HEK293 (cell line): ENCODE results near the gene SLC8A1.

Source experiments
- CTCF ChIA-PET: fragments of 350-600 bp; formaldehyde crosslinking; extraction: SDS; loops from one replicate; lab custom pipeline; 2021; ENCODE audit warnings: antibody characterized with exemption; lab: Yijun Ruan, JAX
- POLR2A ChIA-PET: fragments of 300-600 bp; formaldehyde crosslinking; extraction: SDS; loops from one replicate; lab custom pipeline; 2020; ENCODE audit warnings: antibody characterized with exemption, inconsistent platforms; lab: Yijun Ruan, JAX
- H3K27ac ChIP-seq: fragments of 200-500 bp; sonication (Bioruptor generic); 2 replicates; pipeline ENCODE4 v1.5.1; 2014; ENCODE audit warnings: low read depth, low read length, control low read depth, inconsistent platforms; ENCODE audit errors: extremely low read depth
- H3K36me3 ChIP-seq, 2 experiments: fragments of 200-500 bp in 1 of 2; sonication (Bioruptor generic) in 1 of 2; 1 replicate in 1 of 2; 2 replicates in 1 of 2; pipeline ENCODE4 v1.5.1; 2014 to 2017; ENCODE audit warnings: inconsistent platforms in 2 of 2, low read length in 2 of 2; ENCODE audit not compliant: control insufficient read depth in 2 of 2, insufficient read depth in 1 of 2
- H3K4me1 ChIP-seq: fragments of 200-500 bp; sonication (Bioruptor generic); 2 replicates; pipeline ENCODE4 v1.5.1; 2014; ENCODE audit warnings: mild to moderate bottlenecking, low read length, inconsistent platforms; ENCODE audit not compliant: control insufficient read depth, insufficient read depth
- H3K4me3 ChIP-seq: 2 replicates; pipeline ENCODE4 v1.5.1; 2011; ENCODE audit warnings: low read depth, mild to moderate bottlenecking, control low read depth, low read length, moderate library complexity
- H3K9me3 ChIP-seq: fragments of 200-500 bp; sonication (Bioruptor generic); 2 replicates; pipeline ENCODE4 v1.5.1; 2014; ENCODE audit warnings: low read depth, low read length, inconsistent platforms; ENCODE audit not compliant: control insufficient read depth, insufficient read depth
- PRDM10 ChIP-seq: fragments of 450-650 bp; formaldehyde crosslinking; IDR thresholded peaks from 2 replicates; pipeline ENCODE4 v1.5.1; 2016; ENCODE audit warnings: missing biosample characterization, missing genetic modification characterization
- ZNF174 ChIP-seq: fragments of 450-650 bp; formaldehyde crosslinking; IDR thresholded peaks from 2 replicates; pipeline ENCODE4 v1.5.0; 2017; ENCODE audit warnings: missing biosample characterization, mild to moderate bottlenecking, missing genetic modification characterization
- ZNF248 ChIP-seq: fragments of 450-650 bp; formaldehyde crosslinking; IDR thresholded peaks from 2 replicates; pipeline ENCODE4 v1.5.1; 2017; ENCODE audit warnings: missing biosample characterization, missing genetic modification characterization
- ZNF280C ChIP-seq: fragments of 450-650 bp; formaldehyde crosslinking; IDR thresholded peaks from 2 replicates; pipeline ENCODE4 v1.5.1; 2016; ENCODE audit warnings: missing biosample characterization, missing genetic modification characterization
- ZNF354C ChIP-seq: fragments of 450-650 bp; formaldehyde crosslinking; IDR thresholded peaks from 2 replicates; pipeline ENCODE4 v1.5.1; 2016; ENCODE audit warnings: missing biosample characterization, missing genetic modification characterization, low read depth, borderline replicate concordance
- ZNF362 ChIP-seq: fragments of 450-650 bp; formaldehyde crosslinking; IDR thresholded peaks from 2 replicates; pipeline ENCODE4 v1.5.1; 2016; ENCODE audit warnings: missing biosample characterization, missing genetic modification characterization
- ZNF366 ChIP-seq: fragments of 450-650 bp; formaldehyde crosslinking; conservative IDR thresholded peaks from 2 replicates; pipeline ENCODE4 v1.5.1; 2016; ENCODE audit warnings: missing biosample characterization, missing genetic modification characterization
- ZNF48 ChIP-seq: fragments of 450-650 bp; formaldehyde crosslinking; IDR thresholded peaks from 2 replicates; pipeline ENCODE4 v1.5.1; 2016; ENCODE audit warnings: missing biosample characterization, missing genetic modification characterization
- ZNF510 ChIP-seq: fragments of 450-650 bp; formaldehyde crosslinking; IDR thresholded peaks from 2 replicates; pipeline ENCODE4 v1.5.1; 2018; ENCODE audit warnings: mild to moderate bottlenecking, missing genetic modification characterization, missing biosample characterization; ENCODE audit not compliant: insufficient replicate concordance
- ZNF624 ChIP-seq: fragments of 450-650 bp; formaldehyde crosslinking; IDR thresholded peaks from 2 replicates; pipeline ENCODE4 v1.5.1; 2017; ENCODE audit warnings: missing biosample characterization, missing genetic modification characterization
- ZNF837 ChIP-seq: fragments of 450-650 bp; formaldehyde crosslinking; IDR thresholded peaks from 2 replicates; pipeline ENCODE4 v1.5.1; 2016; ENCODE audit warnings: missing biosample characterization, missing genetic modification characterization
- ZSCAN16 ChIP-seq: fragments of 450-650 bp; formaldehyde crosslinking; IDR thresholded peaks from 2 replicates; pipeline ENCODE4 v1.5.1; 2016; ENCODE audit warnings: missing biosample characterization, missing genetic modification characterization
- ZSCAN5A ChIP-seq: fragments of 450-650 bp; formaldehyde crosslinking; IDR thresholded peaks from 2 replicates; pipeline ENCODE4 v1.5.1; 2016; ENCODE audit warnings: missing biosample characterization, missing genetic modification characterization

The SLC8A1 gene

GRCh38 chr2:40480596-40480995 lies 28.7 kb upstream of the SLC8A1 start:
- CTCF ChIA-PET, result no interaction called here

More at GRCh38 chr2:40480596-40480995, 28.7 kb upstream of the SLC8A1 start:
- H3K27ac ChIP-seq, result no peak overlapping the region
- H3K4me1 ChIP-seq, result no peaks in the 10 kb centered on the region
- H3K36me3 ChIP-seq, result no peaks in the 10 kb centered on the region
- no peak overlapping the region for H3K4me3 ChIP-seq
- H3K9me3 ChIP-seq, result no peaks in the 10 kb centered on the region
- TF ChIP-seq ZNF174 (tag by site-specific recombination), result no peak
- TF ChIP-seq ZNF366 (tag by site-specific recombination), result no peak
- TF ChIP-seq ZNF510 (tag by site-specific recombination), result no peak
- no peak for TF ChIP-seq ZNF362 (tag by site-specific recombination)
- no peak for TF ChIP-seq ZNF280C (tag by site-specific recombination)
- no peak for TF ChIP-seq ZNF248 (tag by site-specific recombination)
- no peak for TF ChIP-seq ZNF624 (tag by site-specific recombination)
- TF ChIP-seq ZNF48 (tag by site-specific recombination), result no peak
- no peak for TF ChIP-seq ZNF837 (tag by site-specific recombination)
- no peak for TF ChIP-seq ZSCAN16 (tag by site-specific recombination)
- TF ChIP-seq ZSCAN5A (tag by site-specific recombination), result no peak
- no peak for TF ChIP-seq PRDM10 (tag by site-specific recombination)
- no peak for TF ChIP-seq ZNF354C (tag by site-specific recombination)
- POLR2A ChIA-PET, result no interaction called here
